COR-L47 (cell line): ENCODE measurements around the gene ALDH3B1.
A peak's percentile ranks its signal among the peaks of the same experiment; 100 is the strongest.

Source experiments
- DNase-seq: peaks from one replicate; lab custom pipeline; 2025; lab: John Stamatoyannopoulos, UW

ALDH3B1 gene

GRCh38 chr11:68013611-68014156 lies 3.6 kb downstream of the ALDH3B1 start:
- DNase-seq, result no peak

DNA sequence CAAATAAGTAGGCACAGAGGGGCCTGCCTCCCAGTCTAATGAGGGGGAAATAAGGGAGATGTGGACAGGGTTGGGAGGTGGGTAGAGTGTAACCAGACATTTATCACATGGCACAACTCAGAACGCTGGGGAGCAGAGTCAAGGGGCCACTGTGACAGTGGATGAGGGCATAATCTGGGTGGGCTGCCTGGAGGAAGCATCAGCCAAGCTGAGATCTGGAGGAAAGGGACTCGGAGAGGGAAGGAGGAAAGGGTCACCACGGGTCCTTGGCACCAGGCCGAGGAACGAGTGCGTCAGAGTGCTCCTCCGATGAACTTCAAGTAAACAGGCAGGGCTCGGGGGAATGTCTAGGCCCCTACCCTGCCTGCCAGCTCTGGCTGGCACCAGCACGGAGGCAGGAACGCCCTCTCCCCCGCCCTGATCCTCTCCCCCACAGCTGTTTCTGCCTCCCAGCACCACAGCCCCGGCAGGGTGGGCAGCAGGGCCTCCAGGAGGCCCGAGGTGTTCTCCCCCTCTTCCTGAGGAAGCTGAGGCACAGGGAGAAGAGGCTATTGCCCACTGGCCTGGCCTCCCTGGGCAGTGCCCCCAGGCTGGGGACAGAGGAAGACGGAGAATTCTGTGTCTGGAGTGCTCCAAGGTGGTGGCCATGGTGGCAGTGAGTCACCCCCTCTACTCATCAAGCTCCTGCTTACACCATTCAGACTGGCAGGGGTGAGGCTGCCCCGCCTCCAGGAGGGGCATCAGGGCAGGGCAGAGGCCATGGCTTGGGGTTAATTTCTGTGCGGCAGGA lies 4.2 kb downstream of the ALDH3B1 start:
- no peak for DNase-seq

- DNase-seq, result no peak
Measured at GRCh38 chr11:68014947-68015447, 4.9 kb downstream of the ALDH3B1 start.

DNA sequence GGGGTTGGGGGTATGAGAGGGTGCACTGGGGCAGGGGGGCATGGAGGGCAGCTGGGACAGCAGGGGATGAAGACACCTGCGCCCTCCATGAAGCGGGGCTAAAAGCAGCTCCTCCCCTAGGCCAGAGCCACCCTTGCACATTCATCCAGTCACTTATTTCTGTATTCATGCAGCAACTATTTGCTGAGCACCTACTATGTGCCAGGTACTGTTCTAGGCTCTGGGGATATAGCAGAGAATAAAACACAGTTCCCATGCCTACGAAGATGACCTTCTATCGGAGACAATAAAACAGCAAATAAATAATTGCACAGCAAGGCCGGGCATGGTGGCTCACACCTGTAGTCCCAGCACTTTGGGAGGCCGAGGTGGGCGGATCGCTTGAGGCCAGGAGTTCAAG lies 5.3 kb downstream of the ALDH3B1 start:
- DNase-seq, result no peak

DNA sequence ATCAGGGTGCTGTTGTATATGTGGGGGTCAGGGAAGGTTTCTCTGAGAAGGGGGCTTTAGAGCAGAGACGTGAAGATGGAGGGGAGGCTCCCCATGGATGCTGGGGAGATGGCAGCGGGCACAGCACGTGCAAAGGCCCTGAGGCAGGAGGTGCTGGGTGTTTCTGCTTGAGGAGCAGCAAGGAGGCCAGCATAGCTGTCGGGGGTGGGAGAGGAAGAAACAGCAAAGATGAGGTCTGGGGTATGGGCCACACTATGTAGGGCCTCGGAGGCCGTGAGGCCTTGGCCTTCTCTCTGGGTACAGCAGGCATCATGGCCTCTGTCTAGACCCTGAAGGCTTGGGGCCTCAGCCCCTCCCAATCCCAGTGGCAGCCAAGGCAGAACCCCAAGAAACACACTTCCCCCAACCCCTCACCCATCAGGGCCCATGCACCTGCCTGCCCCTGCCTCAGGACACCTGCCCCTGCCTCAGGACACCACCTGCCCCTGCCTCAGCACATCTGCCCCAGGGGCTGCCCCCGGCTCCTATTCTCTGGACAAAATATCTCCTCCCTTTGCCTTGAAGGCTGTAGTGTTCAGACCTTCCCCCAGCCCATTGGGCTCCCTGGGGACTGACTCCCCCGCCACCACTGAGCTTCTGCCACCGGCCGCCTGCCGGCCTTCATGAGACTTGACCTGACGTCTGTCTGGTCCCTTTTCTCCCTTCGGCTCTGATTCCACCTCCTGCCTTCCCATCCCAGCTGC lies 6.2 kb downstream of the ALDH3B1 start:
- DNase-seq, result no peak

DNA sequence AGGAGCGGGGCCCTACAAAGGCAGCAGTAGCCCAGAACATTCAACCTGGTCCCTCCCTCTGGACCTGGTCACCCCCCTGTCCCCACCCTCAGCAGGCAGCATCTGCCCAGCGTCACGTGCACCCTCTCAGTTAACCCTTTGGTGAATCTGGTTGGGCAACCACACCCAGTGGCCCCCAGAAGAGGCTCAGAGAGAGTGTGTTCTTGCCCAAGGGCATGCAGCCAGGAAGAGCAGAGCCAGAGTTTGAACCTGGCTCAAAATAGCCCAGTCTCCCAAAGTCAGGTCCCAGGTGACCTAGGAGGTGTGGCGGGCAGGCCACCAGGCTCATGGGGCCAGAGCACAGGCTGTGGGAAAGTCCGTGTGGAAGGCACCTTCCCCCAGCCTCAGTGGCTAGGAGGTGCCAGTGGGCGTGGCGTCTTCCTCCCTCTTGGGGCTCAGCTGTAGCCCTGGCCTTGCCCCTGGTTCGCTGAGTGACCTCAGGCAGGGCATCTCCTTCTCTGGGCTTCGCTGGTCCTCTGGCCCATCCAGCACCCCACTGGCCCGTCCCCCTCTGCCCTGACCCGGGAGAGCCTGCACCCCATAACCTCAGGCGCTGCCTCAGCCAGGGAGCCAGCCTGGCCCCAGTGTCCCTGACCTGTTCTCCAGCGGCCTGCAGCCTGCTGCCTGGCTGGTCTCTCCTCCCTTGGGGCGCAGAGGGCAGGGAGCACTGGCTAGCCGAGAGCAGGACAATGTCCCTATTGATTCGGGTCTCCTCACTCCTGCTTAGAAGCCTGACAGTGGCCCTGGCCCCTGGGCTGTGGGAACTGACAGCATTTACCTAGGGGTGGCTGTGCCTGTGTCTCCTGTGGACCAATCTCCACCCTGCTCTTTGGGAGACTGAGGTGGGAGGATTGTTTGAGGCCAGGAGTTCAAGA lies 7.0 kb downstream of the ALDH3B1 start:
- no peak for DNase-seq

GRCh38 chr11:68017980-68018729 lies 8.0 kb downstream of the ALDH3B1 start:
- no peak for DNase-seq

DNA sequence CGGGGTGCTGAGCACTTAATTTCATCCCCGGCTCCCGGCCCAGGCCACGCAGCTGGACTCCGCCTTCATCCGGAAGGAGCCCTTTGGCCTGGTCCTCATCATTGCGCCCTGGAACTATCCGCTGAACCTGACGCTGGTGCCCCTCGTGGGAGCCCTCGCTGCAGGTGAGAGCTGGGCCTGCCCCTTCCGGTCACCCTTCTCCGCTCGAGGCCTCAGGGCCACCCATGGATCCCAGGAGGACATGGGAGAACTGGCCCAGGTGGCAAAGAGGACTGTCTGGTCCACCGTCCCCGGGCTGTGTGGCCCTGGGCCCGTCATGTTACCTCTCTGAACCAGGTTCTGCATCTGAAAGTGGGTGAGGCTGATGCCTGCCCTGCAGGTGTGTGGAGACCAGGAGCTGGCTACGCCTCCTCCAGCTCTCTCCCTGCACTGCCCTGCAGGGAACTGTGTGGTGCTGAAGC lies 8.6 kb downstream of the ALDH3B1 start:
- DNase-seq, result no peak

DNA sequence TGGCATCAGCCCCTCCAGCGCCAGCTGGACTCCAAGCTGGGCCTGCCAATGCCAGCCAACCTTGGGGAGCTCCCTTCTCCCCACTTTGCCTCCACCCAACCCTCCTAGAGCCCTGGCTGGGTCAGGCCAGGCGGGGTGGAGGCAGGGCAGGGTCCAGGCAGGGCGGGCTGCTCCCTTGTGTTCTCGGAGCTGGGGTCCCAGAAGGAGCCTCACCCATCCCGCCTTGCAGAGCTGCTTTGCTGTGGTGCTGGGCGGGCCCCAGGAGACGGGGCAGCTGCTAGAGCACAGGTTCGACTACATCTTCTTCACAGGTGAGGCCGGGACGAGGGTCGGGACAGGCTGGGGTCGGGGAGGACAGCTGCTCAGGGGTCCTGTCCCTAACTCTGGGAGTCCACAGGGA lies 9.4 kb downstream of the ALDH3B1 start:
- no peak for DNase-seq

DNA sequence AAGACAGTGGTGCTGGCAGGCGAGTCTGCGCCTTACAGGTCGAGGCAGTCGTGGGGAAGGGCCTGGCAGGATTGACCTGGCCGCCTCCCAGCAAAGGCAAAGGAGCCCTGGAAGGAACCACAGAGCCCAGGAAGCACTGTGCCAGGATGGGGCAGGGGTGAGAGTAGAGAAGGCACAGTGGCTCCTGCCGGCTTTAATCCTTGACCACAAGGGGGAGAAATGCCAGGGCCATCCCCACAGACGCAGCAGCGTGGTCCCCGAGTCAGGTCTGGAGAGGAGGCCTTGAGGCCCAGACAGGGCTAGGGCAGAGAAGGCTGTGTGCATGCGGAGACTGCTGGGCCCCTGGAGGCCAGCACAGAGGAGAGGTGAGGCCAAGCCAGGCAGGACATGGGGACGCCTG lies 10.4 kb downstream of the ALDH3B1 start:
- DNase-seq, result no peak

DNA sequence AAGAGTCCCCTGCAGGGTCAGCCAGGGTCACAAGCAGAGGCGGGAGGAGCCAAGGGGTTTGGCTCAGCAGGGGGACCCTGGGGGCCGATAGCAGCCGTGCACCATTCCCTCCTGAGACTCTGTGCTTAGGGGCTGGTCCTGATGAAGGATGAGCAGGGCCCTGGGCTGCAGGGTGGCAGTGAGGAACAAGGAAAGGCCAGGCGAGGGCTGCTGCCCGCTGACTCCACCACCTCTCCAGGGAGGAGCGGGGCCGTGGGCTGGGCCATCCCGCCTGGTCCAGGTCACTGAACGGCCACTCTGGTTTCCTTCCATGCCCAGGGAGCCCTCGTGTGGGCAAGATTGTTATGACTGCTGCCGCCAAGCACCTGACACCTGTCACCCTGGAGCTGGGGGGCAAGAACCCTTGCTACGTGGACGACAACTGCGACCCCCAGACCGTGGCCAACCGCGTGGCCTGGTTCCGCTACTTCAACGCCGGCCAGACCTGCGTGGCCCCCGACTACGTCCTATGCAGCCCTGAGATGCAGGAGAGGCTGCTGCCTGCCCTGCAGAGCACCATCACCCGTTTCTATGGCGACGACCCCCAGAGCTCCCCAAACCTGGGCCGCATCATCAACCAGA lies 11.2 kb downstream of the ALDH3B1 start:
- no peak for DNase-seq

GRCh38 chr11:68022531-68022930 lies 12.4 kb downstream of the ALDH3B1 start:
- no peak for DNase-seq

DNA sequence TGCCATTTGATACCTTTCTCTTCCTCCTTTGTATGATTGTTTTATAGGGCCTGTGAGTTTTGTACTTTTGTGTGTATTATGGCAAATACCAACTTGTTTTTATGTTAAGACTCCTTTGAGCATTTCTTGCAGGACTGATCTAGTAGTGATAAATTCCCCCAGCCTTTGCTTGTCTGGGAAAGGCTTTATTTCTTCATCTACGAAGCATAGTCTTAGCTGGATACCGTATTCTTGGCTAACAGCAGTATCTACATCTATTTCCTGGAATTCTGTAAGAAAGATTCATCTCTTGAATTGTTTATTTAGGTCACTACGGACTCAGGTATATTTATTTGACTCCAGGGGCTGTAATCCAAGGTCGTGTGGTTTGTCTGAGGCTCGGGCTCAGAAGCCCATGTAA lies 14.4 kb downstream of the ALDH3B1 start:
- DNase-seq, result no peak

GRCh38 chr11:68025047-68025446 lies 14.9 kb downstream of the ALDH3B1 start:
- DNase-seq, result no peak

- DNase-seq, result no peak
Measured at GRCh38 chr11:68026391-68027105, 16.4 kb downstream of the ALDH3B1 start.

GRCh38 chr11:68027667-68028066 lies 17.5 kb downstream of the ALDH3B1 start:
- DNase-seq, result no peak

- DNase-seq, result no peak
Measured at GRCh38 chr11:68028802-68029545, 18.8 kb downstream of the ALDH3B1 start.

GRCh38 chr11:68030318-68031143 lies 20.4 kb downstream of the ALDH3B1 start, which contains the start of gene NDUFS8:
Gene NDUFS8, plus strand, starts transcription at chr11:68030681. Its CDS starts 1,471 bp downstream, at chr11:68032152.
- peak; percentile 99 for DNase-seq
